Panc1 (cell line): ENCODE measurements around the gene LYPD4. TPM values are rescaled to one million over a fixed set of nuclear protein-coding genes. Genes with fewer than 3 reads are reported as not detected.
"Not testable (repeated sequence)": the region's sequence is repeated elsewhere in the genome, so short reads cannot be mapped to it uniquely, and the experiment has no call there.

Source experiments
- ATAC-seq: fragments of 200-7000 bp; cut with Tn5 transposase; 2 replicates; pipeline ENCODE4 v1.9.1; 2020; ENCODE audit warnings: mild to moderate bottlenecking, moderate library complexity
- BruUV-seq: library from RNA; stranded (reverse); fragments of 400-500 nt; replicated peaks from 2 replicates; lab custom pipeline; 2021; lab: Mats Ljungman, UMichigan
- CTCF ChIA-PET: fragments of 300-600 bp; sonication (Branson Sonifier 250); formaldehyde crosslinking; loops from one replicate; lab custom pipeline; 2022; ENCODE audit warnings: antibody characterized with exemption; lab: Charles Lee
- POLR2A ChIA-PET: fragments of 300-600 bp; sonication (Branson Sonifier 250); formaldehyde crosslinking; loops from one replicate; lab custom pipeline; 2022; ENCODE audit warnings: antibody characterized with exemption; lab: Charles Lee
- DNase-seq: peaks from one replicate; pipeline ENCODE4 v3.0.0-alpha.2; 2010; ENCODE audit warnings: low read depth, low spot score
- H3K27ac ChIP-seq: 2 replicates; pipeline ENCODE4 v1.5.1; 2011; ENCODE audit warnings: mild to moderate bottlenecking, low read length, inconsistent platforms
- H3K27me3 ChIP-seq: fragments of 200-500 bp; sonication (Bioruptor generic); 2 replicates; pipeline ENCODE4 v1.6.0; 2014; ENCODE audit warnings: low read length, inconsistent platforms; ENCODE audit not compliant: control insufficient read depth, insufficient read depth
- H3K36me3 ChIP-seq: fragments of 200-500 bp; sonication (Bioruptor generic); 2 replicates; pipeline ENCODE4 v1.5.1; 2014; ENCODE audit warnings: inconsistent platforms, mild to moderate bottlenecking, low read length, moderate library complexity; ENCODE audit not compliant: control insufficient read depth, insufficient read depth
- H3K4me1 ChIP-seq: 2 replicates; pipeline ENCODE4 v1.5.1; 2011; ENCODE audit warnings: inconsistent platforms, mild to moderate bottlenecking, low read length, moderate library complexity; ENCODE audit not compliant: control insufficient read depth, insufficient read depth
- H3K4me3 ChIP-seq, 2 experiments: 2 replicates each; pipeline ENCODE4 v1.5.1; 2011 to 2012; ENCODE audit warnings: low read depth in 2 of 2, low read length in 2 of 2, mild to moderate bottlenecking in 2 of 2, inconsistent platforms in 1 of 2, moderate library complexity in 1 of 2
- H3K9me3 ChIP-seq: fragments of 200-500 bp; sonication (Bioruptor generic); 2 replicates; pipeline ENCODE4 v1.5.1; 2014; ENCODE audit warnings: low read depth, mild to moderate bottlenecking, inconsistent platforms, low read length, moderate library complexity; ENCODE audit not compliant: control insufficient read depth, insufficient read depth
- POLR2AphosphoS5 ChIP-seq: IDR thresholded peaks from 2 replicates; pipeline ENCODE4 v1.6.1; 2012; ENCODE audit warnings: mild to moderate bottlenecking, low read depth, low read length, moderate library complexity
- REST ChIP-seq, 2 experiments: IDR thresholded peaks; 2 replicates each; pipeline ENCODE4 v1.6.1; 2011 to 2012; ENCODE audit warnings: low read depth in 2 of 2, control low read depth in 1 of 2, low read length in 1 of 2, mild to moderate bottlenecking in 1 of 2, moderate library complexity in 1 of 2; ENCODE audit not compliant: insufficient read depth in 1 of 2
- SIN3A ChIP-seq: IDR thresholded peaks from 2 replicates; pipeline ENCODE4 v1.6.1; 2012; ENCODE audit warnings: low read depth, mild to moderate bottlenecking, low read length, moderate library complexity, borderline replicate concordance; ENCODE audit not compliant: insufficient read depth
- TCF7L2 ChIP-seq: IDR thresholded peaks from 2 replicates; pipeline ENCODE4 v1.6.1; 2011; ENCODE audit warnings: mild to moderate bottlenecking, low read depth, low read length, inconsistent platforms
- in situ Hi-C: cut with HindIII; loops from 2 replicates; pipeline ENCODE4 v1.10.0; 2016; ENCODE audit warnings: low sequenced_read_pairs, low pct_unique_long_range_greater_than_20kb
- intact Hi-C: fragments of 100-400 bp; cut with micrococcal nuclease; formaldehyde crosslinking; loops from one replicate; pipeline ENCODE4 v1.10.0; 2022; ENCODE audit not compliant: unreplicated experiment
- total RNA-seq: library from RNA; stranded (reverse); gene quantifications from one replicate; pipeline ENCODE4 v1.2.1, GENCODE V29; 2021; ENCODE audit not compliant: unreplicated experiment
- TF ChIP-seq, protein P1 (sequence below): fragments of 450-650 bp; IDR thresholded peaks from 2 replicates; pipeline ENCODE4 v1.5.1; 2017; ENCODE audit warnings: mild to moderate bottlenecking

The LYPD4 gene
- total RNA-seq, 1 experiment from 2014 or later = not detected

DNA sequence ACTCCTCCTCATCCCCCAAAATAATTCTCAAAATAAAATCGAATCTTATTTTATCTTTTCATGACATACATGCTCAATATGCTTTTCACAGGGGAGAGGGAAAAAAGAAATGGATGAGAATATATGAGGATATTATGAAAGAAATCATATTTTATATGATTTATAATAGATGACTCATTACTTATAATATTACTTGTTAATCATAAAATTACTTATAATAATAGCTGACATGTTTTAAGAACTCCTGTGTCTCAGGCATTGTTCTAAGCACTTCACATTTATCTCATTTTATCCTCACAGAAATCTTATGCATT lies 51.1 kb downstream of the LYPD4 start:
- H3K27ac ChIP-seq = no peak overlapping the region
- H3K9me3 ChIP-seq = no peaks in the 10 kb centered on the region
- CTCF ChIA-PET = interaction anchor here (0.6 to 1.3 kb wide), 3 partner anchors 28 to 157 kb away, joined by 3 to 9 read pairs (median 6); no protein-coding TSS in a partner anchor
- no peaks in the 10 kb centered on the region for H3K36me3 ChIP-seq
- H3K4me1 ChIP-seq = no peaks in the 10 kb centered on the region
- BruUV-seq = no TSS peak
- no peak for ATAC-seq
- H3K27me3 ChIP-seq = no peaks in the 10 kb centered on the region
- no peak for TF ChIP-seq REST (IDR thresholded peaks at IDR 0.05; ENCODE audit: insufficient read depth in 1 of 2, low read depth in 2 of 2, low read length in 1 of 2)
- TF ChIP-seq, protein P1, sequence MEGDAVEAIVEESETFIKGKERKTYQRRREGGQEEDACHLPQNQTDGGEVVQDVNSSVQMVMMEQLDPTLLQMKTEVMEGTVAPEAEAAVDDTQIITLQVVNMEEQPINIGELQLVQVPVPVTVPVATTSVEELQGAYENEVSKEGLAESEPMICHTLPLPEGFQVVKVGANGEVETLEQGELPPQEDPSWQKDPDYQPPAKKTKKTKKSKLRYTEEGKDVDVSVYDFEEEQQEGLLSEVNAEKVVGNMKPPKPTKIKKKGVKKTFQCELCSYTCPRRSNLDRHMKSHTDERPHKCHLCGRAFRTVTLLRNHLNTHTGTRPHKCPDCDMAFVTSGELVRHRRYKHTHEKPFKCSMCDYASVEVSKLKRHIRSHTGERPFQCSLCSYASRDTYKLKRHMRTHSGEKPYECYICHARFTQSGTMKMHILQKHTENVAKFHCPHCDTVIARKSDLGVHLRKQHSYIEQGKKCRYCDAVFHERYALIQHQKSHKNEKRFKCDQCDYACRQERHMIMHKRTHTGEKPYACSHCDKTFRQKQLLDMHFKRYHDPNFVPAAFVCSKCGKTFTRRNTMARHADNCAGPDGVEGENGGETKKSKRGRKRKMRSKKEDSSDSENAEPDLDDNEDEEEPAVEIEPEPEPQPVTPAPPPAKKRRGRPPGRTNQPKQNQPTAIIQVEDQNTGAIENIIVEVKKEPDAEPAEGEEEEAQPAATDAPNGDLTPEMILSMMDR = peak; percentile 32
- POLR2A ChIA-PET = no interaction called here
- no peak overlapping the region for H3K4me3 ChIP-seq
- DNase-seq = no peak
- intact Hi-C loops (no loop called here), in situ Hi-C loops (no loop called here)

DNA sequence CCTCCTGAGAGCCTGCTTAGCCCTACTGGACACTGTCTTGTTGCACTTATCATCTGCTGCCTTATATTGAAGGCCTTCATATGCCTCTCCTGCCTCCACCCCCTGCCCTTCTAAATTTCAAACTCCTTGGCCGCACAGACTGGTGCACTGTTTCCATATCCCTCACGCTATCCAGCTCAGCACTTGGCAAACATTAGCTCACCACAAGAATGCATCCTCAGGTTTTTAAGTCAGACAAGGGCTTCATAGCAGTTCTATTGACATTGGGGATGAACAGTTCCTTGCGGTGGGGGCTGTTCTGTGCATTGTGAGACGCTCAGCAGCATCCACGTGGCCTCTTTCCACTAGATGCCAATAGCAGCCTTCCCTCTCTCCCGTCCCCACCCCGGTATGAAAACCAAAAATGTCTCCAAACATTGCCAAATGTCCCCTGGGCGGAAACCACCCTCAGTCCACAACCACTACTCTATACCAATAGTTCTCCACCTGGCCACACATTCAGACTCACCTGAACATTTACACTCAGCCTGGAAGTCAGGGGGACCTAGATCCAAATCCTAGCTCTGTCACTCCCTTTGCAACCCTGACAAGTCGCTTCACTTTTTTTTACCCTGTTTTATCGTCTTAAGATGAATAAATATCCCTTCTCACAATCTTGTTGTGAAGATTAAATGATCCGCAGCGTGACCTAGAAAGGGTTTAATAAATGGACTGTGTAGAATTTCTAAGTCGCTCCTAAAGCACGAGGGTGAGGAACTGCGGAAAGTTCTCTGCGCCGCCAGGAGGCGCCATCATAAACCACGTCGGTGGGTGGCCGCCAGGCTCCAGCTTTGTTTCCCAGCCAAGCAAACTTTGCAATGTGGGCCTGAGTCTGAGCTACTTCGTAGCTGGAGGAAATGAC lies 51.7 kb downstream of the LYPD4 start:
- ChIA-PET CTCF (interaction anchor here (0.6 to 1.3 kb wide), 3 partner anchors 28 to 158 kb away, joined by 3 to 9 read pairs (median 6); no protein-coding TSS in a partner anchor), POLR2A (no interaction called here)
- H3K36me3 ChIP-seq = no peaks in the 10 kb centered on the region
- BruUV-seq = no TSS peak
- no peaks in the 10 kb centered on the region for H3K9me3 ChIP-seq
- no peak overlapping the region for H3K27ac ChIP-seq
- TF ChIP-seq, protein P1 = peak; percentile 85
- TF ChIP-seq SIN3A (no peak), POLR2AphosphoS5 (no peak), TCF7L2 (no peak)
- ATAC-seq = peak; percentile 72
- H3K27me3 ChIP-seq = no peaks in the 10 kb centered on the region
- intact Hi-C loops = no loop called here
- H3K4me3 ChIP-seq = no peak overlapping the region
- no peak for DNase-seq
- no peaks in the 10 kb centered on the region for H3K4me1 ChIP-seq
- in situ Hi-C loops = no loop called here

DNA sequence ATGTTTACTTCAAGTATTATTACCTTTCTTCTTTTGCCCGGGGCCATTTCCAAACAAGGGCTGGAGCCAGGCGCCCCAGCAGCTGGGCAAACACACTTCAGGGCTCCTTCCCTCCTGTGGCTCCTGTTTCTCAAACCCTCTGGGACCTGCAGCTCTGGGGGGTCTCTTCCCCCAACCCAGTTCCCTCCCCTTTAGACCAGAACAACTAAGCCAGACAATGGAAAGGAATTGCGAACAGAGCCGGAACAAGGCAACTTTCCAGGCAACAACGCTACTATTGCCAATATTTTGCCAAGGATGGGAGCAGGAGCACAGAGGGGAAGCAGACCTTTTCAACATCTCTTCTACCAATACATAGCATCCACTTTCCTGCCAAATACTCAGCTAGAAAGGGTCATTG lies 55.4 kb downstream of the LYPD4 start:
- H3K27me3 ChIP-seq, ATAC-seq, H3K27ac ChIP-seq, POLR2A ChIA-PET, H3K9me3 ChIP-seq, CTCF ChIA-PET, in situ Hi-C loops, H3K4me3 ChIP-seq, H3K4me1 ChIP-seq, BruUV-seq, H3K36me3 ChIP-seq, DNase-seq: not testable (repeated sequence)
- intact Hi-C loops = loop anchor here (5.0 kb wide), 1 partner anchor 37 kb away; no protein-coding TSS in a partner anchor

DNA sequence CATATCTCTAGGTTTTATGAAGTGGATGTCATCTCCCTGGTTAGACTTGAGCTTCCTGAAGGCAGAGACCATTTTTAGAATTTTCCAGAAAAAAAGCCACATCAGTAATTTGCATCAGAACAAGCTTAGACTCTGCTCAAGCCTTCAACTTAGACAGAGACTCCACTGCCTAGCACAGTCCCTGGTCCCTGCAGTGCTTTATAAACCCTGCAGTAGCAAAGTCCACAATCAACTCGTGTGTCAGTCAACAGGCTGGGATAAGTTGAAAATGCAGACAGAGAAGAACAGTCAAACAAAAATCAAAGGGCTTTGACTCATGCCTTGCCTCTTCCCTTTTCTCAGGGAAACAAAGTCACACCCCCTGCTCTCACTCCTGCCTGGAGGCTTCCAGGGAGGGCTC lies 56.0 kb downstream of the LYPD4 start:
- DNase-seq, POLR2A ChIA-PET, H3K27ac ChIP-seq, H3K27me3 ChIP-seq, H3K4me1 ChIP-seq, ATAC-seq, H3K9me3 ChIP-seq, H3K4me3 ChIP-seq, BruUV-seq, H3K36me3 ChIP-seq, in situ Hi-C loops: not testable (repeated sequence)
- CTCF ChIA-PET = interaction anchor here (0.6 kb wide), 1 partner anchor 37 kb away, joined by 4 read pairs; no protein-coding TSS in a partner anchor
- intact Hi-C loops = loop anchor here (5.0 kb wide), 1 partner anchor 36 kb away; no protein-coding TSS in a partner anchor
